ENCODE data around the gene AVL9.

DNA sequence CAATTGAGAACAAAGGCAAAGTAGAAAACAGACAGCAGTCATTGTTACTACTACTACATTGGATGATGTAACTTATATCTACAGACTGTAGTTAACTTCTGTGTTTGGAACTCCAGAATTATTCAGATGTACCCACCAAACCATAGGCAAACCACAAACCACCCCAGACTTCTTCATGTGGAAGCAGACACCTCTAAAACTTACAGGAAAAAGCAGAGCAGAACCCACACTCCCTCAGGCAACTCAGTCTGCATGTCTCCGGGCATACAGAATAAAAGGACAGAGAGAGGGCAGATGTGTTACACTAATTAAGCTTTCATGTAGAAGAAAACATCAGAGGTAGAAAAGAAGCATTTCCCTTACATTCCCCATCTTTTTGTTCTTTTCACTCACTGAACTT lies 14.1 kb upstream of the AVL9 start:
- TF ChIP-seq POLR2A (IDR thresholded peaks at IDR 0.05), result no peak
- TF ChIP-seq, protein P1, sequence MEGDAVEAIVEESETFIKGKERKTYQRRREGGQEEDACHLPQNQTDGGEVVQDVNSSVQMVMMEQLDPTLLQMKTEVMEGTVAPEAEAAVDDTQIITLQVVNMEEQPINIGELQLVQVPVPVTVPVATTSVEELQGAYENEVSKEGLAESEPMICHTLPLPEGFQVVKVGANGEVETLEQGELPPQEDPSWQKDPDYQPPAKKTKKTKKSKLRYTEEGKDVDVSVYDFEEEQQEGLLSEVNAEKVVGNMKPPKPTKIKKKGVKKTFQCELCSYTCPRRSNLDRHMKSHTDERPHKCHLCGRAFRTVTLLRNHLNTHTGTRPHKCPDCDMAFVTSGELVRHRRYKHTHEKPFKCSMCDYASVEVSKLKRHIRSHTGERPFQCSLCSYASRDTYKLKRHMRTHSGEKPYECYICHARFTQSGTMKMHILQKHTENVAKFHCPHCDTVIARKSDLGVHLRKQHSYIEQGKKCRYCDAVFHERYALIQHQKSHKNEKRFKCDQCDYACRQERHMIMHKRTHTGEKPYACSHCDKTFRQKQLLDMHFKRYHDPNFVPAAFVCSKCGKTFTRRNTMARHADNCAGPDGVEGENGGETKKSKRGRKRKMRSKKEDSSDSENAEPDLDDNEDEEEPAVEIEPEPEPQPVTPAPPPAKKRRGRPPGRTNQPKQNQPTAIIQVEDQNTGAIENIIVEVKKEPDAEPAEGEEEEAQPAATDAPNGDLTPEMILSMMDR (IDR thresholded peaks at IDR 0.05), result no peak
- TF ChIP-seq POLR2AphosphoS5 (IDR thresholded peaks at IDR 0.05), result no peak
- TF ChIP-seq EP300 (IDR thresholded peaks at IDR 0.05), result no peak
